HG02678 (cell line): ENCODE results near the gene ULBP2.
"Not testable (repeated sequence)": the region's sequence is repeated elsewhere in the genome, so short reads cannot be mapped to it uniquely, and the experiment has no call there.

ENCODE experiments used
- ATAC-seq: cut with Tn5 transposase; IDR thresholded peaks from one replicate; pipeline ENCODE4 v1.9.1; 2021; ENCODE audit warnings: mild to moderate bottlenecking, moderate library complexity; ENCODE audit not compliant: unreplicated experiment

The ULBP2 gene

DNA sequence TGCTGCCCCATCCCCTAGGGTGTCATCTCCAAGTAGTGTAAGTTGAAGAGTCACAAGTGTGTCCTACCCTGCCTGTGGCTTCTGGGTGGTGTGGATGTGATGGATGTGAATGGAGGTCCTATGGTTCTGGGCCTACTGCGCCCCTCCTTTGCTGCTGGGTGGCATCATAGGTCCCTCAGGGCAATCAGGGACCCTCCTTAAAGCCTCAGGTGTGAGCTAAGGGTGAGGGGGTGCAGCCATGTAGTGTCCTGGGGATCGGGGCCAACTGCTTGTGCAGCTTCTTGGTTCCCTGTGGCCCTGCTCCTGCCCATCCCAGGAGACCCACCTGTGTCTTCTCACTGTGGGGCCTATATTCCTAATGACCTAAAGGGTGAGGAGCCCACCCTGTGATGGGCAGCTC, 24.5 kb downstream of the ULBP2 start:
- not testable (repeated sequence) for ATAC-seq

DNA sequence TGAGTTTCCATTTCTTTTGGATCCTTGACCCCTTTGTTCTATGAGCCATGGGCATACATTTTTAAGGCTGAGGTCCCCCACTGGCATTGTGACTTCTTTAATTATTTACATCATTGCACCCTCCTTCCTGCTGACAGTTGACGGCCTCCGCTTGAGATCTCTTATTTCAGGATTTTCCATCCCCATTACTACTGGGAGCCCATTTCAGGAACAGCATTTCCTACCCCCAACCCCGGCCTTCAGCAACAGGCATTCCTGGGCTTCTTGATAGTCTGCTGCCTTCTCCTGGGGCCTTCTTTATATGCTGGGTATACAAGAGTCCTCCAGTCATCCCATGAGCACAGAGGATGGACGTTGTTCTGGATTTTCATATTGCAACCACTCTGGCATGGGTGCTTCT, 25.8 kb downstream of the ULBP2 start:
- ATAC-seq, result no peak

DNA sequence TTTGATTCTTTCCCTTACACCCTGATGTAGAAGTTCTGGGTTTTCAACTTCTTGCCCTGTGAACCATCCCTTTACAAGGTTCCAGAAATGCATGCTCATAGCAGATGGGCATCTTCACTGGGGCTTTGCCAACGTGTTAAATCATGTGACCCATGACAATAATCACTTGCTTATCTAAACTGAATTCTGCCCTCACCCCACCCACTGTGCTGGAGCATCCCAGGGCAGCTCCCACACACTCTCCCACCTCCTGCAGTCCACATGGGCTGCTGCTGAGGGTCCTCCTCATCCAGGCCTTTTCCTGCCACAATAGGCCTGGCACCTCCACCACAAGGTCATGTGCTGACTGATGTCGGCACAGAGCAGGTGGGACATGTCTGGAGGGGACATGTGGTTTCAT, 26.2 kb downstream of the ULBP2 start:
- ATAC-seq, result not testable (repeated sequence)

GRCh38 chr6:149968909-149969308, 27.1 kb downstream of the ULBP2 start:
- not testable (repeated sequence) for ATAC-seq

DNA sequence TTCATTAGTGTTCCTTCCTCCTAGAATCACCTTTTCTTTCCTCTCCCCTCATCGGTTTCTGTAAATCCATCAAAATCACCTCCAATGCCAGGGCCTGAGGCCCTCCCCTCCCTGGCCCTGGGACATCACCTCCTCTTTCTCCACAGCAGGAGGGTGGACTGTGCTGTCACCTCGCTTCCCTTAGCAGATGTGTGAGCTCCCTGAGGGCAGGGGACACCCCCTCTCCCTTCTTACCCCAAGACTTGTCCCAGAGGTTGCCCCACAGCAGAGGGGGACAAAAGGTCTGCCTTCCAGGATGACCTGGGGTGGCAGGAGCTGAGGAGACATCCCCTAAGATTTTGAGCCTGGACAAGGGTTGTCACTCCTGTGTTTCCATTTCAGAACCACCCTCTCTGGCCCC, 27.8 kb downstream of the ULBP2 start:
- no peak for ATAC-seq

GRCh38 chr6:149974394-149974793, 32.6 kb downstream of the ULBP2 start:
- ATAC-seq, result not testable (repeated sequence)

DNA sequence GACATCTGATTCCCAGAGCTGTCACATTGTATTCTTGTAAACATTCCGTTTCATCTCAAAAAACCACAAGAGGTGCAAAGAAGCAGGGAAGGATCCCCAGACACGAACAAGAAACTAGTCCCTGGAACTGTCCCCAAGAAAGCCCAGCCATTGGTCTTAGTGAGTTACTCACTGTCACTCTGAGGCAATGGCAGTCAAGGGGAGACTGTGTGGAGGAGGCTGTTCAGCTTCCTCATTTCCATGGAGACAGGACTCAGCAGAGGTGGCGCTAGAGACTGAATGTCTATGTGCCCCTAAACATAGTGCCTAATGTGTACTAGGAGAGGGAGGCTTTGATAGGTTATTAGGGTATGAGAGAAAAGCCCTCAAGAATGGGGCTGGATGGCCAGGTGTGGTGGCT, 33.0 kb downstream of the ULBP2 start:
- no peak for ATAC-seq

- no peak for ATAC-seq
Measured at GRCh38 chr6:149975400-149975799, 33.6 kb downstream of the ULBP2 start.

DNA sequence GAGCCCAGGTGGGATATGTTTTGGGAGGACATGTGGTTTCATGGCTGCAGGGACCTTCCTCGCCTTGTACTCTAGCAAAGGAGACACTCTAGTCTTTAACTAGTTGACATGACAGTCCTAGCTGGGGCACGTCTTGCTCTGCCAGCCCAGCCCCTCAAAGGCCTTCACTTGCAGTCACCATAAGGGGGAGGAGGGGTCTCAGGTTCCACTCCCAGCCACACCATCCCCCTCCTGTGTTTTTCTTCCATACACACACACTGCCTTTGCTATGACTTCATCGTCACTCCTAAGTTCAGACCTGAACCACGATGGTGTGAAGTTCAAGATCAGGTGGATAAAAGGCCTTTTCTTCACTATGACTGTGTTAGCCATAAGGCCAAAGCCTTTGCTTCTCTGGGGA, 35.4 kb downstream of the ULBP2 start:
- ATAC-seq, result no peak

GRCh38 chr6:149978610-149979009, 36.8 kb downstream of the ULBP2 start:
- no peak for ATAC-seq

DNA sequence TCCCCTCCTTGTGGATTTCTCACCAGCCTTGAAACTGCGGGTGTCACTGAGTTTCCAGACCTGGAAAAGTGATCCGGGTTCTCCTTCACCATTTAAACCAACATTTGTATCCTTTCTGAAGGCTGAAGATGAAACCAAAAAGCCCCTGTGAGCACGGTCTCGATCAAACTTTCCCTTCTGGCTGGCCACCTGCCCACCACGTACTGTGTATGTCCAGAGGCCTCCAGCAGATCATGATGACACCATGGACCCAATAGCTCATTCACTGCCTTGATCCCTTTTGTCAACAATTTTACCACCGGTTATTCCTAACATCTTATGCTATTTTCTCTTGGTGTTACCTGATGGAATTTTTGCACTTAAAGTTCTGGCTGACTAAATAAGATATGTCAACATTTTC, 37.5 kb downstream of the ULBP2 start:
- ATAC-seq, result no peak

- no peak for ATAC-seq
Measured at GRCh38 chr6:149983145-149983544, 41.3 kb downstream of the ULBP2 start.

- no peak for ATAC-seq
Measured at GRCh38 chr6:149984773-149985172, 43.0 kb downstream of the ULBP2 start.

GRCh38 chr6:149985481-149985937, 43.7 kb downstream of the ULBP2 start:
- ATAC-seq, result no peak

DNA sequence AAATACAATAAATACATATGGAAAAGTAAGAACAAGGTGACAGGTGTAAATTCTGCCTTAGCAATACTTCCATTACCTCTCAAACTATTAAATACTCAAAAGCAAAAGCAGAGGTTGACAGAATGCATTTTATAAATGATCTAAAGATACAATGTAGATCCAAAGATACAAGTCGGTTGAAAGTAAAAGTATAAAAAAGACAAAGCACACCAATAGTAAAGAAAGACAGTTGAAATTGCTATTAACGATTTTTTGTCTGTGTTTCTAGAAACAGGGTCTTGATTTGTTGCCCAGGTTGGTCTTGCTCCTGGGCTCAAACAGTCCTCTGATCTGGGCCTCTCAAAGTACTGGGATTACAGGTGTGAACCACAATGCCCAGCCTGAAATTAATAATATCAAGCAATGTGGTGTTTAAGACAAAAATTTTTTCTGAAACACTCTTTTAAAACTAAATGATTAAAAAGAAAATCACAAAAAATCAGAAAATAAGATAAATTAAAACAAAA, 45.8 kb downstream of the ULBP2 start:
- no peak for ATAC-seq

DNA sequence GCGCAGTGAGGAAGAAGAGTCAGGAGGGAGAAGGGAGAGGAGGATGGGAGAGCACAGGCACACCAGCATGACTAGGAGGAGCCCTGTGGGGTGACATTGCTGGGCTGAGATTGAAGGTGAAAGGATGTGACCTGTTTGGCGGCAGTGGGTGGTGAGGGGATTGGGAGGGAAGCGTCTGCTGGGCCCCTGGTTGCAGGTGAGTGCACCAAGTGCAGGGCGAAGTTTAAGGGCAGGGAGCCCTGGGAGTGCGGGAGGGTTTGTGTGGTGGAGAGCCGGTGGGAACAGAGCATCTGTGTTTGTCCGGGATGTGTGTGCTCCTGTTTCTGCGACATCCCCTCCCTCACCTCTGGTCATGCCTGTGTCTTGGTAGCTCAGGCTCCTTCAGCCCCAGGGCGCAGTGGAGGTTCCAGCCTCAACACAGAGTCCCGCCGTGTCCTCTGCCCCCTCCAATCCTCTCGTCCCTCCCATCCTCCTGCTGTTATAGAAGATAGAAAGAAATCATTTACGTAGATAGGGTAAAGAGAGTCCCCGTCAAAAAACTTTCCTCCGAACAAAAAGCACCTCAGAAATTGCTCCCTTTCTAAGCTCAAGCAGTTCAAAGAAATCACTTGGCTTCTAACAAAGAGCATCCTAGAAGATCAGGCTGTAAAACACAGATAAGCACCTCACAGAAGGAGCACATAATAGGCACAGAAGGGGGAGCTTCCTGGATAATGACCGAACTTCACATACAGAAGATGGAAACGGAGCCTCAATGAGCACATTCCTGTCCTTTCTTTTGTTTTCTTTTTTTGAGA, 46.9 kb downstream of the ULBP2 start:
- ATAC-seq, result no peak

DNA sequence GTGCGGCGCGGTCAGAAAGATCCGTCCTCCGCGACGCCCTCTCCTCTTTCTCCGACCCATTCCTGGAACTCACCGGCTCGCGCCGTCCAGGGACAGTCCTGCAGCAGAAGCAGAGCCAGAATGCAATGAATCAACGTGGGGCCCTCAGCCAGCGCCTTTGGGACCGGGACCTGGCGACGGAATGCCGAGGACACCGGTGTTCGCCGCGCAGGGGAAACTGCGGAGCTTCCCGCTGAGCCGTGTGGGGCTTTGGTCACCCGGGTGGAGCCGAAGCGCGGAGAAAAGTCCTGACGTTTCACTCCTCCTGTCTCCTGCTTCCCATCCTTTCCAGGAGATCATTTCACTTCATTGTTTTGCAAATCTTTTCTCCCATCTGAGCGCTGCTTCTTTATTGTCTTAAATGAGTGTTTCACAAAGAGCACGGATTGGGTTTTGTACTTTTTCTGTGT, 48.4 kb downstream of the ULBP2 start:
- ATAC-seq, result no peak

- no peak for ATAC-seq
Measured at GRCh38 chr6:149990661-149991471, 49.1 kb downstream of the ULBP2 start.

DNA sequence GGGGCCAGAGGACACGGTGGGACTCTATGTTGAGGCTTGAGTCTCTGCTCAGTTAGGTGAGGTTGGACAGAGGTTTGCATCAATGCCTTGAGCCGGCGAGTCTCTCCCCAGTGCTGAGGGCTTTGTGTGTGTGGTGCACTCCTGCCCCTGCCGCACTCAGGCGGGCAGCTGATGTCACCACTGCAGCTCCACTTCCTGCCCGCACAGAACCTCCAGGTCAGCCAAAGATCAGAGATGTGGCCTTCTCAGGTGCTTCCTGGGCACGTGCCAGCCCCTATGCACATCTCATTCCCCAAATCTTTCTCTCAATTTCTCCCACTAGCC, 49.6 kb downstream of the ULBP2 start:
- not testable (repeated sequence) for ATAC-seq

GRCh38 chr6:149991838-149992237, 50.0 kb downstream of the ULBP2 start:
- no peak for ATAC-seq

DNA sequence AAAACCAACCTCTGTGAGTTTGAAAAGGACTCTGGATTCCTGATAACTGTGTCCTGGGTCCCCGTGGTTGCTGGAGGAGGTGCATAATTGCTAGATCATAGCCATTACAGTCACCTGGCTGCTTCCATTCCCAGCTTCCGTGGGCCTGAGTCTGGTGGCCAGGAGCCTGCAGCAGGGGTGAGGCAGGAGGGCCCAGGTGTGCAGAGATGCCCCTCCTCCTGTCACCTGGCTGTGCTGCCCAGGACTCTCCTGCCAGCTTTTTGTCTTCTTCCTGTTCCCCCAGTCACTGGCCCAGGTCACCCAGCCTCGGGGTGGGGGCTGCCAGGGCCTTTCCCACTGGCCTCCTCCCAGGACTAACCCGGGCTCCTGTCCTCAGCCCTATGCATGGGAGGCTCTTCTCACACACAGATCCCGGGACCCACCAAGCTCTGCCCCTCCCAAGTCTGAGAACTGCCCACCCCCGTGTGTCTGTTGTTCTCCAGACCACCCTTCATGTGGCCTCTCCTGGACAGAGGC, 53.5 kb downstream of the ULBP2 start:
- ATAC-seq, result no peak

DNA sequence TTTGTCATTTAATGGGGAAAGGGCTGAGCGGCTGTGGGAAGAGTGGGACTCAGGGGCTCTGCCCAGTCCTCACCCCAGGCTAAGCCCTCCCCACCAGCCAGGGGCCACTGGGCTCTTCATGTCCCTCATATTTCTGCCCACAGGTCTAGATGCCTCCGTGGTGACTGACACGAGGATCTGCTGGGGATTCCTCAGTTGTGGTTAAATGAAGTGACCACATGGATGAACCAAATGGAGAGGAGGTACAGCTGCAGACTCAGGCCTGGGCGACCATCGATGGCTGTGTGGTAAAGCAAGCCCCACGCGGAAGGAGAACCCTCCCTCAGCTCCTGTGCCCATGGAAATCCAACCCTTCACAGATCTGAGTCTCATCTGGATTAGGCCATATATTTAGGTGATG, 54.2 kb downstream of the ULBP2 start:
- no peak for ATAC-seq
